Osteoblast (primary cell): ENCODE data around the gene MIS18A. TPM values are rescaled to one million over a fixed set of nuclear protein-coding genes. Genes with fewer than 3 reads are reported as not detected.
A peak's percentile ranks its signal among the peaks of the same experiment; 100 is the strongest.

Experiments used
- DNase-seq: peaks from one replicate; pipeline ENCODE4 v3.0.0; 2011; ENCODE audit warnings: low spot score, mixed read lengths; ENCODE audit not compliant: insufficient read length; ENCODE audit errors: missing footprints
- H2AFZ ChIP-seq: 2 replicates; pipeline ENCODE4 v1.6.0; 2011; ENCODE audit warnings: mild to moderate bottlenecking, low read length
- H3K27ac ChIP-seq: 2 replicates; pipeline ENCODE4 v1.5.1; 2011; ENCODE audit warnings: mild to moderate bottlenecking, low read depth, low read length, moderate library complexity
- H3K27me3 ChIP-seq: 2 replicates; pipeline ENCODE4 v1.6.0; 2012; ENCODE audit warnings: mild to moderate bottlenecking, control low read depth, inconsistent platforms, low read length, moderate library complexity; ENCODE audit not compliant: insufficient read depth
- H3K36me3 ChIP-seq: 2 replicates; pipeline ENCODE4 v1.5.1; 2011; ENCODE audit warnings: mild to moderate bottlenecking, low read length, control low read depth, moderate library complexity; ENCODE audit not compliant: insufficient read depth
- H3K4me1 ChIP-seq: 2 replicates; pipeline ENCODE4 v1.5.1; 2011; ENCODE audit warnings: mild to moderate bottlenecking, low read length, control low read depth, moderate library complexity; ENCODE audit not compliant: insufficient read depth
- H3K4me2 ChIP-seq: 2 replicates; pipeline ENCODE4 v1.6.0; 2011; ENCODE audit warnings: mild to moderate bottlenecking, low read length; ENCODE audit not compliant: insufficient read depth
- H3K4me3 ChIP-seq: fragments of 200-600 bp; sonication (generic); 3 replicates; pipeline ENCODE4 v1.5.1; 2012; ENCODE audit warnings: mild to moderate bottlenecking, low read length, inconsistent platforms; ENCODE audit not compliant: insufficient read depth
- H3K79me2 ChIP-seq: 2 replicates; pipeline ENCODE4 v1.6.0; 2012; ENCODE audit warnings: mild to moderate bottlenecking, low read length, control low read depth, inconsistent platforms; ENCODE audit not compliant: insufficient read depth
- H3K9me3 ChIP-seq: 2 replicates; pipeline ENCODE4 v1.5.1; 2011; ENCODE audit warnings: low read depth, low read length, control low read depth
- H4K20me1 ChIP-seq: 2 replicates; pipeline ENCODE4 v1.6.0; 2012; ENCODE audit warnings: mild to moderate bottlenecking, low read length, control low read depth; ENCODE audit not compliant: insufficient read depth
- CTCF ChIP-seq: IDR thresholded peaks from 2 replicates; pipeline ENCODE4 v1.5.1; 2011; ENCODE audit warnings: mild to moderate bottlenecking, low read depth, low read length, moderate library complexity; ENCODE audit errors: extremely low read depth
- total RNA-seq: library from RNA; depleted of rRNA; stranded (reverse); fragments of >200 nt; gene quantifications from 2 replicates; pipeline ENCODE4 v1.2.3, GENCODE V29; 2012

The MIS18A gene
- total RNA-seq, 1 donor, result 4.3 TPM

- Histone ChIP-seq H3K79me2 (no peaks in the 10 kb centered on the region), H3K4me1 (peaks cover 21% of the 10 kb centered on the region), H4K20me1 (no peaks in the 10 kb centered on the region), H3K9me3 (no peaks in the 10 kb centered on the region), H3K27me3 (no peaks in the 10 kb centered on the region), H3K27ac (peak overlapping the region; percentile 2), H3K4me3 (no peak overlapping the region), H2AFZ (no peak overlapping the region), H3K36me3 (no peaks in the 10 kb centered on the region), H3K4me2 (peak overlapping the region; percentile 53)
- DNase-seq, result peak; percentile 94
- TF ChIP-seq CTCF, result no peak
Observed at GRCh38 chr21:32256873-32257620, 21.8 kb downstream of the MIS18A start.

GRCh38 chr21:32256251-32256650 lies 22.6 kb downstream of the MIS18A start:
- Histone ChIP-seq H3K79me2 (no peaks in the 10 kb centered on the region), H2AFZ (no peak overlapping the region), H3K4me3 (no peak overlapping the region), H4K20me1 (no peaks in the 10 kb centered on the region), H3K27me3 (peaks cover 4% of the 10 kb centered on the region), H3K27ac (peak overlapping the region; percentile 2), H3K4me2 (peak overlapping the region; percentile 53), H3K4me1 (peaks cover 21% of the 10 kb centered on the region), H3K36me3 (no peaks in the 10 kb centered on the region), H3K9me3 (no peaks in the 10 kb centered on the region)
- no peak for TF ChIP-seq CTCF
- no peak for DNase-seq

- H3K4me1 ChIP-seq, result peaks cover 21% of the 10 kb centered on the region
- H3K36me3 ChIP-seq, result no peaks in the 10 kb centered on the region
- TF ChIP-seq CTCF, result no peak
- H3K27me3 ChIP-seq, result peaks cover 9% of the 10 kb centered on the region
- H3K4me2 ChIP-seq, result no peak overlapping the region
- no peak overlapping the region for H3K27ac ChIP-seq
- no peaks in the 10 kb centered on the region for H4K20me1 ChIP-seq
- H2AFZ ChIP-seq, result no peak overlapping the region
- H3K9me3 ChIP-seq, result no peaks in the 10 kb centered on the region
- peak; percentile 84 for DNase-seq
- H3K79me2 ChIP-seq, result no peaks in the 10 kb centered on the region
- H3K4me3 ChIP-seq, result no peak overlapping the region
Observed at GRCh38 chr21:32253215-32253641, 25.6 kb downstream of the MIS18A start.

- no peak for TF ChIP-seq CTCF
- Histone ChIP-seq H2AFZ (no peak overlapping the region), H3K4me2 (no peak overlapping the region), H4K20me1 (no peaks in the 10 kb centered on the region), H3K27ac (no peak overlapping the region), H3K27me3 (peaks cover 17% of the 10 kb centered on the region), H3K79me2 (no peaks in the 10 kb centered on the region), H3K4me3 (no peak overlapping the region), H3K9me3 (no peaks in the 10 kb centered on the region), H3K4me1 (peaks cover 14% of the 10 kb centered on the region), H3K36me3 (no peaks in the 10 kb centered on the region)
- DNase-seq, result no peak
Observed at GRCh38 chr21:32252136-32252535, 26.7 kb downstream of the MIS18A start.
